Kasumi-1 (cell line): Measurements from ENCODE around the gene ADH4.
A peak's percentile ranks its signal among the peaks of the same experiment; 100 is the strongest.
"Not testable (repeated sequence)": the region's sequence is repeated elsewhere in the genome, so short reads cannot be mapped to it uniquely, and the experiment has no call there.

Experiments
- DNase-seq, 2 experiments: peaks; one replicate each; lab custom pipeline; 2025; lab: John Stamatoyannopoulos, UW

ADH4 gene

DNA sequence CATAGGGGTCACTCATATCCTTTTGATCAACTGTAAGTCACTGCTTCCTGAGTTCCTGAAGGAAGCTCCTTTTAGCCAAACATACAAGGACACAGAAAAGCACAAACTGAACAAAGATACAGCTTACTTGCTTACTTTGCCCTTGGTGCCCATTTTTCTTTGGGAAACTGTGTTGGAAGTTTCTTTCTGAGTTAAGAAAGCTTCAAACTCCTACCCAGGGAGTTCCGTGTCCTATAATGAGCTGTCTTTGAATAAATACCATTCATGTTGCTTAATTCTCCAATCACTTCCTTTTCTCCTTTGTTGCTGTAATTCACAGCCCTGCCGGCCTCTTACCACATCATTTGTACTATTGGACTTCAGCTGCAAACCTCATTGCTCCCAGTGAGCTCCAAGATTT, at the start of gene ADH4:
ADH4 (minus strand) TSS at position 228 of the 400 bp plus-strand sequence; CDS start at position 153, 75 bp downstream.
- DNase-seq, result peak in 1 of 2 experiments; percentile 6

DNA sequence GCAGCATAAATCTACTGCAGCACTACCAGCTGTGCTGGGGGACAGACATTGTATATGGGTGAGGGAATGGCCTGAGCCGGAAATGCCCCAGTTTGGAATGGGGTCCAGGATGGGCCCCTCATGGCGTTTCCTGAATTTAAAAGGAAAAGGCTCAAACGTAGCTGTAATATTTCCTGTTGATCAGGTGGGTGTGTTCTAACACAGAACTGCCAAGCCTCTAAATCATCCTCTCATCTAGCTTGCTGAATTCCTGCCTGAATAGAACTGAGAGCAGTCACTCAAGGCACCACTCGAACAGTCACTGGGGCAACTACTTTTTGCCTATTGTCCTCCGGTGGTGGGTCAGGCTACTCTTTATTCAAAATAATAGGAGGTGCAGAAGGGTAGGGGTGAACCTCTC, 46.2 kb upstream of the ADH4 start:
- DNase-seq, result no peak

DNA sequence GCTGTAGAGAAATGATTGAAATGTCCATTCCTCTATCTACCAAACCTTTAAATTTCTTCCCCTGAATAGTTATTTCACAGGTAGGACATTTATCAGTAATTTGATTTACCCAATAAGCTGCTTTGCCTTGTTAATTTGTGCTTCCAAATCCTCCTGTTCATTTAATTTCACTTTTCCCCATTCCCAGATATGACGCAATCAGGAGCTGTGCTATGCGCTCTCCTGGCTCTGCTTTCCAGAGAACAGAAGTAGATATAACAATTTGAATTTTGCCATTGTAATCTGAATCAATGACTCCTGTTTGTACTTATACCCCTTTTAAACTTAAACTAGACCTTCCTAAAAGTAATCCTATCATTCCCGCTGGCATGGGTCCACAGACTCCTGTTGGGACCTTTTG, 45.8 kb upstream of the ADH4 start:
- DNase-seq, result not testable (repeated sequence)

DNA sequence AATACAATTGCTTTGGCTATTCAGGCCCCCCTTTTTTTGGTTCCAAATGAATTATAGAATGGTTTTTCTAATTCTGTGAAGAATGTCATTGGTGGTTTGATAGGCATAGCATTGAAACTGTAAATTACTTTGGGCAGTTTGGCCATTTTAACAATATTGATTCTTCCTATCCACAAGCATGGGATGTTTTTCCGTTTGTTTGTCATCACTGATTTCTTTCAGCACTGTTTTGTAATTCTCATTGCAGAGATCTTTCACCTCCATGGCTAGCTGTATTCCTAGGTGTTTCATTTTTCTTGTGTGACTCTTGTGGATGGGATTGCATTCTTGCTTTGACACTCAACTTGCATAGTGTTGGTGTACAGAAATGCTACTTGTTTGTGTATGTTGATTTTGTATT, 41.9 kb upstream of the ADH4 start:
- no peak for DNase-seq

DNA sequence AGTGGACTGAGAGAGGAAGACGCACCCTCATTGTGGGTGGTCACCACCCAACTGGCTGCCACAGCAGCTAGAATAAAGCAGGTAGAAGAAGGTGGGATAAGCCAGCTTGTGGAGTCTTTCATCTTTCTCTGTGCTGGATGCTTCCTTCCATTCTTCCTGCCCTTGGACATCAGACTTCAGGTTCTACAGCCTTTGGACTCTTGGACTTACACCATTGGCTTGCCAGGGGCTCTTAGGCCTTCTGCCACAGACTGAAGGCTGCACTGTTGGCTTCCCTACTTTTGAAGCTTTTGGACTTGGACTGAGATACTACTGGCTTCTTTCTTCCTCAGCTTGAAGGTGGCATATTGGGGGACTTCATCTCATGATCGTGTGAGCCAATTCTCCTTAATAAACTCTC, 41.5 kb upstream of the ADH4 start:
- no peak for DNase-seq

DNA sequence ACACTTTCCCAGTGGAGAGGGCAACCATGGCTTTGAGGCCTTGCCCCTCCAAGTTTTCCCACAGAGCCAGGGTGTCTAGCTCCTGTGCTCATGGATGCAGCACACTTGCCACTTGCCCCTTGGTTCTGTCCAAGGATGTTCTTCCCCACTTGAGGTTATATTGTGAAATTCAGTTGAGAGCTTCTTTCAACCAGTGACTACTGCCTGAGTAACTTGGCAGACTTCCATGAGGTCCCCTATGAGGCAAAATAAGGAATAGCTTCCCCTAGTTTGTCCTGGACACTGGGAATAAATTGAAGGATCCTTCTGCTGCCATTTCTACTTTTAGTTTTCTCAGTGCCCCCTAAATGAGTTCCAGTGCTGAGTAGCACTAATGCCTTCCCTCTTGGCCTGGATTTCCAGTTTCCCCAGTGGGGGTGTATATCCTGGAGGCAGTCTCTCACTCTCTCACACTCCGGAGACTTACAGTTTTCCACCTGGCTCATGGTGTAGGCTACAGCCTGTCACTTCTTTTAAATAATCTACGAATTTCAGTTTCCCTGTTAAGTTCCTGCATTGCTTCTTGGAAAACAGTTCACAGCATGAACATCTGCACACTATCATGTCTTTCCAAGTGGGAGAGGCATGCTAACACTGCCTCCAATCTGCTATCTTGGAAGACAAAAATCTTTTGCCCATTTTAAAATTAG, 36.4 kb upstream of the ADH4 start:
- peak; percentile 2 to 5 for DNase-seq

DNA sequence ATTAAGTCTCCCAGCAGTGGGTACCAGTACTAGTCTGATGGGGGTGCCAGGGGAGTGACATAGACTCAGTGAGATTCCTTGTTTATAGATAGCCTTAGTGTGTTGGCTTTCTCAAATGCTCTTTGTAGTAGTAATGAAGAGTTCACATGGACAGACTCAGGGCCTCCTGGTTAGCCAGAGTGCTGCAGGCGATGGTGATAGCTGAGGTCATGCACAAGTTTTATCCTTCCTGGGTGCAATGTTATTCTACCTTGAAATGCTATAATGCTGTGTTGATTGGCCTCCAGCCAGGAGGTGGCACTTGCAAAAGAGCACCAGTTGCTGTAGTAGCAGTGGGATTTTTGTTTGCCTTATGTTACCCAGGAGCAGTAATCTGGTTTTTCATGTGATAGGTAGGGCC, 35.5 kb upstream of the ADH4 start:
- no peak for DNase-seq

DNA sequence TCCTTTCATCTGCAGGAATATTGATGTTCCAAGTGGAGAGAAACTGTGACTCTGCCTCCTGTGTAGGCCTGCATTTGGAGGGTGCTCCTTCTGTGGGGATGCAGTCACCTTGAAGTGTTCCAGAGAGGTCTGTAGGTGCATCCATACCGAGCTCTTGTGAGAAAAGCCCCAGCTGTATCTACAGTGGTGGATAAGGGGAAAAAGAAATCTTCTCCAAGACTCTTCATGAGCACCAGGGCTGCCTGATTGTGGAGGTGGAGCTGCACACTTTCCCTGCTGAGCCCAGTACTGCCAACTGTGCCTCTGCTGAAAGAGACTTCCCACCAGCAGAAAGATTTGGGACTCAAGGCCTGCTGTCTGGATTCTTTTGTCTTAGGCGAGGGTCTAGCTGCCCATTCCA, 35.1 kb upstream of the ADH4 start:
- DNase-seq, result no peak

DNA sequence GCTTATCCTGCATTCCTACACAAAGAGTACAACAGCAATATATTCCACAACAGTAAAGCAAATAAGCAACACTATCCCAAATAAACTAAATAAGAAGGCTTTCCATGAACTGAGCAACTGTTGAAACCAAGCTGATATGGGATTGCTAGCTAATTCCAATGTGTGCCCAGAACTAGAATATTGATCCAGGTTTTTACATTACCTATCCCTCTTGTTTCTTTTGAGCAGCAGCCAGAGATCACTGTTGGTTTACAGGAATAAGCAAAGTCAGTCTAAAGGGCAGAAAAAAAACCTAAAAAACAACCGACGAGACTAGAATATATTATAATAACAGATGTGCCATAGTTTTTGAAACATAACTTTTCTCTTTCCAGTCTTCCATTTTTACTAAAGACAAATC, 22.4 kb upstream of the ADH4 start:
- DNase-seq, result no peak

DNA sequence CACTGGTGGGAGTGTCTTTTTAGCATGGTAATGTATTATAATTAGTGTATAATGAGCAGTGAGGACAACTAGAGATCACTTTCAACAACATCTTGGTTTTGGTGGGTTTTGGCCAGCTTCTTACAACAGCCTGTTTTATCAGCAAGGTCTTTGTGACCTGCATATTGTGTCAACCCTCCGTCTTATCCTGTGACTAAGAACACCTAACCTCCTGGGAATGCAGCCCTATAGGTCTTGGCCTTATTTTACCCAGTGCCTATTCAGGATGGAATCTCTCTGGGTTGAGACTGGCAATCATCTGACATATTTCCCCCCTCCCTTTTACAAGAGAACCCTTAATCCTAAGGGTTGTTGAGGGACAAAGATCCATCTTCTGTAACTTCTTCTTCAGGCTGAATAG, 21.9 kb upstream of the ADH4 start:
- no peak for DNase-seq

DNA sequence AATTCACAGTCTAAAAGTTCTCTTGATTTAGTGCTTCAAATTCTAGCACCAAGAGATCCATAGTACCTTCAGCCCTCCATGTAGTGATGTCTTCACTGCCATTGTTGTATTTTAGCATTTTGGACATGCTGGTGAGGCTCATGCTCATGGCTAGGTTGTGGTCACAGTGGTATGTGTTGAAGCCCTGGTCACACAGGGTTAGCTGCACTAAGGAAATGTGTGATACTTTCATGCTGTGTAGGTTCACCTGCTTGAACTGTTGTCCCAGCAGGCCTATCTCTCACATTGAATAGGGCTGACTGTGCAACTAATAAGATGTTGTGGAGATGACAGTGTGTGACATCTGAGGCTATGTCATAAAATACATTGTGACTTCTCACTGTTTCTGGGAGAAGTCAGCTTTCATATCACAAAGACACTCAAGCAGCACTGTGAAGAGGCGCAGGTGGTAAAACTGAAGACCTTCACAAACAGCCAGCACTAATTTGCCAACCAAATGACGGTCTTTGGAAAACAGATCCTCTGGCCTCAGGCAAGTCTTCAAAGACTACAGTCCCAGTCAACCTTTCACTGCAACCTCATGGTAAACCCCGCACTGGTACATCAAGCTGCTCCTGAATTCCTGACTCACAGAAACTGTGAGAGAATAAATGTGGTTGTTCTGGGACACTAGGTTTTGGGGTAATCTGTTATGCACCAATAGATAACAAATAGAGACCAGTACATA, 17.4 kb upstream of the ADH4 start:
- no peak for DNase-seq

DNA sequence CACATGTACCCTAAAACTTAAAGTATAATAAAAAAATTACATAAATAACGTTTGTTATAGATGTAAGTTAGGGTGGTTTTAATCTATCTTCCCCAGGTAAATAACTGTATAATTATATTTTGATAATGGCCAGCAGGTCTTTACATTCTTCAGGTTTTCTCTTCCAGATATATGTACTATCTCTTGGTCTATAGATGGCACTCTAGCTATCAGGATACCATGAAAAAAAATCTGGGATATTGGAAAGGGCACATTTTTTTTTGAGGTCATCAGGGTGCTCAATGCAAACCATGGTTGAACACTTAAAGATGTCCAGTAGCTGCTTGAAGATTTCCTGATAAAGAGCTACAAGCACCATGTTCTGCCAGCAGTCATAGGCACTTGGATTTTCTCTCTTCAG, 15.6 kb upstream of the ADH4 start:
- no peak for DNase-seq

DNA sequence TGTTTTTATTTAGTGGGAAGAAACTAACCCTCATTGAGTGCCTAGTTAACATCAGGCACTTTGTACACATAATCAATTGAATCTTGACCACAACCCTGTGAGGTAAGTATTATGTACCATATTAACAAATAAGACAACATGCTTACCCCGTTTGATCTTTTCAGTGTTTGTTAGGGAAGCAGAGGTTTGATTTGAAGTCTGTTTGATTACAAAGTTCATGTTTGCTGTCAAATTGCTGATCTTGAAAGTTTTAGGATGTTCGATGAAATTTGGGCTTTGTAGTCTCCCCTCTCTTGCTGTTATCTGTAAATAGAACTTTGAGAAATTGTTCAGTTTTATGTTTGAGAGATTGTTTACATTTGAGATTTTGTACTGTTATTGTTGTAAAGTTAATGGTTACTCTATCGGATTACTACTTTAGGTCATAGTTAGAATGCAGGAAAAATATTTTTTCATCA, 13.4 kb upstream of the ADH4 start:
- DNase-seq, result no peak

DNA sequence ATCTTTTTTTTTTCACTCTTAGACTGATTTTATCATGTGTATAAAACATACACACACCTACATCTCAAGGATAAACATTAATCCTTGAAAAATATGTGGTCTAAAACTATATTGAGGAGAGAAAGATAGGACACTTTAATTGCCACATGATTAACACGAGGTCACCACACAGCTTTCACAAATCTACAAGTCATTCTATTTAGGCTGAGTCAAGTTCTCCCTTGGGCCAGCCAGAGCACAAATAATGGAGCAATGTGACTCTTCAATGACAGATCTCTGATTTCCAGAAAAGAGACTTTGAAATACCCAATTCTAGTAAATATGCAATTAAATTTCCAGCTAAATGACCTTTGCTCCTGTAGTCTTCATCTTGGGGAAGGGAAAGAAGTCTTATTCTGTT, 12.9 kb upstream of the ADH4 start:
- no peak for DNase-seq

DNA sequence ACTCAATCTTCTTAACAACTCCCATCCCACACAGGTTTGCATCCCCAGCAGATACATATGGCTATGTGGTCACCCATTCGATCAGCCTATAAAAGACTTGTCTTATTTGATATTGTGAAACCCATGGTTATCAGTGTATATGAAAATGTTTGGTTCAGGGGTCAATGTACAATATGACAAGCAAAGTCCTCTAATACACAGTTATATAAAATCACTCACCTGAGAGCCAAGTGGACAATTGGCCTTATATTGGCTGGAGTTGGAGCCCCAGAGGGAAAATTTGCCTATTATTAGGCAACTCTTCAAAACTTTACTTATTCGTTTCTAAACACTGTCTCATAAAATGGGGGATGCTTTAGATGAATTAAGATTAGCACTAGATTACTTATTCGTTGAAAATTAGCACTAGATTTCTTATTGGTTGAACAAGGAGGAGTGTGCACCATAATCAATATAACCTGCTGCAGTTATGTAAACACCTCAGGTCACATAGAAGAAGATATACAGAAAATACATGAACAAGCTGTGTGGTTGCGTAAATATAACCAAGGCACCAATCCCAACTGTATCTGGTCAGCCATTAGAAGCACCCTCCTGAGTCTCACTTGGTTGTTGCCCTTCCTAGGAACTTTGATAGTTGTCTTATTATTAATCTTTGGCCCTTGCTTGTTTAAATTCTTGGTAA, 10.7 kb upstream of the ADH4 start:
- no peak for DNase-seq

DNA sequence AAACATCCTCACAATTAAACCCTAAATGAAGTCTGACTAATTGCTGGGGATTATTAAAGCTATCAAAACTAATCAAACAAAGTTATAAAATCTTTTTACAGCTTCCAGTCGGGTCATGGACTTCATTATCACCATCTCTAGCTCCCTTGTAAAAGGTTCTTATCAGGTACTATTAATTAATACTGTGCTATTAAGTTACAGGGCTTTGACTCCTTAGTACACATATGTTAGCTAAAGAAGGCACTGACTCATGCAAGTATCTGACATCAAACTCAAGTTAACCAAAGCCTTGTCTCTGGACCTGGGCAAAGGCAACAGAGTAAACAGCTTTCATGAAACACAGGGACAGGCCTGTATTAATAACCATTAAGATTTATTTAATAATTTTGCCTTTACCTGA, 7.9 kb upstream of the ADH4 start:
- no peak for DNase-seq

DNA sequence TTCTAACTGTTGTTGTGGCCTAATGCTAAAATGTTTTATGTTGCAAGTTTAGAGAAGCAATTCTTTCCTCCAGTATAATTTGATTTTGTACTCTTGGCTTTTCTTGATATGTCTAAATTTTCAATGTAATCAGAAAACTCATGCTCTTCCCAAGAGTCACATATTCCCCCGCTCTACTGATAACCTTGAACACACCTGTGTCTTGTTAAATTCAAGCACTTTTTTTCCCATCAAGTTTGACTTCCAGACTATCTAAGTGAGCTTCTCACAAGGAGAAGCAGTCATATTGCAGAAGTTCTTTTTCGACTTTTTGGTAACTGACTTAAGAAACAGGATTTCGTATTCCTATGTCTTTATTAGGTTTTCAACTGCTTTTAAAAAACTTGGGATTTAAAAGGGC, 7.4 kb upstream of the ADH4 start:
- DNase-seq, result no peak

DNA sequence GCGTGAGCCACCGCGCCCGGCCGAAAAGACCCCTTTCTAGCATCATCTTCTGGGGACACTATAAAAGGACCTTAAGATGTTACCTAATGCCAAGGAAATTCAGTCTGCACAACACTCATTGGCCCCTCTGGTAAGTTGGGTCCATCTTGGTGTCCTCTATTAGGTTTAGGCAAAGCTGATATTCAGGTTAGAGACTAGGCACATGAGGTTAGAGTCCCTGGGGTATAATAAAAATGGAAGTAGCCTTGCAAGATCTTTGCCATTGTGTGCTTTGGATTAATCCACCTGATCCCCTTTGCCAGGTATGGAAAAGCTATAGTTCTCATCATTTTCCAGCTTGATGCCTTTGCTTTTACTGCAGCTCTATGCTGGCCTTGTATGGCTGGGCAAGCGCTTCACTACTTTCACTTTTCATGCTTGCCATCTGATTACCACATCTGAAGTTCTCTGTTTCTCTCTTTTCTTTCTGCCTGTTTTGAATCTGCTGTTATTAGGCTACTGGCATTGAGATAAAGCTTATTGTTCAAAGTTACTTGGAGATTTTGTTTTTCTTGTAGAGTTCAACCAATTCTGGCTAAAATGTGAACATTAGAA, 5.4 kb upstream of the ADH4 start:
- no peak for DNase-seq

DNA sequence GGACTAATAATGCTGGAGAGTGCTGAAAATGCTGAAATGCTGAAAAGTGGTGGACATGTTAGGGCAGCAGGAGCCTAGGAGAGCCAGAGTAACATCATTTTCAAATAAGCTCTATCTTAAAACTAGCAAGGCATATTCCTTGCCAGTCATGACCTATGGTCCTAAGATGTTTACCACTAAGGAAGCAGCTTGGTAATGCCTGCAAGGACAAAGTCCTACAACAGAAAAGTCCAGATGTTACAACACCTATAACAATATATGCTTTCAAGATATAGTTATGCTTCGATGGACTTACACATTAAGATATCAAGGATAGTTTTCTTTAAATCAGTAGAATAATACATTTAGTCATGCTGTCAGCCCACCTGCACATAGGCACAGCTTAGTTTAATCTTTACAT, 4.5 kb upstream of the ADH4 start:
- no peak for DNase-seq

DNA sequence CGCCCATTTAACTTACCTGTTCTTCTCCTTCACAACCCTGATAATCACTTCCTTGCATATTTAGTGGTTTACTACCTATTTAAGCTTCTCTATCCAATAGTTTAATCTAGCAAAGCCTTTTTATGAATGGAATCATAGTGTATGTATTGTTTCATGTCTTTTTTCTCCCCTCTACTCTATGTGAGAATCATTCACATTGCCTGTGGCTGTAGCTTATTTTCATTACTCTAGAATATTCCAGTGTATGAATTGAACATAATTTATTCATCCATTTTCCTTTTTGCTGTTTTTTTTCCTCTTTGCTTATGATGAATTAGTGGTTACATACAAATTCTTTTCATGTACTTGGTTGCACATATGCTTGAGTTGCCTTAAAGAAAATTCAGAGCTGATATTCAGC, 490 bp upstream of the ADH4 start:
- DNase-seq, result no peak

DNA sequence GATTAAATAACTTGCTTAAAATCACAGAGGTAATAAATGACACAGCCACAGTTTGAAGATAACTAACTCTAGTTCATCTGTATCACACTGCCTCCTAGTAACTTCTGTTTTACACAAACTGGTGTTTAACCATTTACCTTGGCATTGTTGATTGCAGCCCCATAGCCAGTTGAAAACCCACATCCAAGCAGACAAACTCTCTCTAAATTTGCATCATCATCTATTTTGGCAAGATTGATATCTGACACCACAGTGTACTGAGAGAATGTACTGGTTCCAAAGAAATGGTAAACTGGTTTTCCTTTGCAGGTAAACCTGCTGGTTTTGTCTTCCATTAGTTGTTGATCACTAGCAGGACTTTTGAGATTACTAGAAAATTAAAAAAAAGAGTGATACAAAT, 7.8 kb downstream of the ADH4 start:
- DNase-seq, result no peak

DNA sequence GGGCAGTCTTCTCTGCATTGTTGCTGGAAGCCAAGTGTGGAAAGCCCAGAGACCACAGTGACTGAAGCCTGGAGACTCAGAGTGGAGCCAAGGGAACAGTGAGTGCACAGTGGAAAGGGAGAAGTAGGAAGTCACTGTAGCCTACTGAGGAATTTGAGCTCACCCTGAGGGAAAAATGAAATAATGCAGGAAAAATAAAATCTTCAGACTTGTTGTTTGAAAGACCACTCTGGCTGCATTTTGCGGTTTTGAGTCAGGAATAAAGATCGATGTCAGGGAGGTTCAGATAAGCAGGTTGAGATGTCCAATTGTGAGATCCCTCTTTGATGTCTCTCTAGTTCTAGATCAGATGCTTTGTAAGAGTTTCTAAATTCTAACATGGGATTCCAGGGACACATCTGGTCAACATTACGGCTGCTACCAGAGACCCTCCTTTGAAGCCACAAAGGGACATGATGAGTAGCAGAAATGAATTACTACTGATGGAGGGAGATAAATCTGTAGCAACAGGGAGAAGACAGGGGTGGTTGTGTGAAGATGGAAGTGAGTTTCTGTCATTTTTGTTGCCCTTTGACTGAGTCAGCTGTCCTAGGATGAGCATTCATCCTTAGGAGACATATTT, 8.4 kb downstream of the ADH4 start:
- DNase-seq, result no peak
